ENCODE data around the gene PSG6.
"Not testable (repeated sequence)": the region's sequence is repeated elsewhere in the genome, so short reads cannot be mapped to it uniquely, and the experiment has no call there.

DNA sequence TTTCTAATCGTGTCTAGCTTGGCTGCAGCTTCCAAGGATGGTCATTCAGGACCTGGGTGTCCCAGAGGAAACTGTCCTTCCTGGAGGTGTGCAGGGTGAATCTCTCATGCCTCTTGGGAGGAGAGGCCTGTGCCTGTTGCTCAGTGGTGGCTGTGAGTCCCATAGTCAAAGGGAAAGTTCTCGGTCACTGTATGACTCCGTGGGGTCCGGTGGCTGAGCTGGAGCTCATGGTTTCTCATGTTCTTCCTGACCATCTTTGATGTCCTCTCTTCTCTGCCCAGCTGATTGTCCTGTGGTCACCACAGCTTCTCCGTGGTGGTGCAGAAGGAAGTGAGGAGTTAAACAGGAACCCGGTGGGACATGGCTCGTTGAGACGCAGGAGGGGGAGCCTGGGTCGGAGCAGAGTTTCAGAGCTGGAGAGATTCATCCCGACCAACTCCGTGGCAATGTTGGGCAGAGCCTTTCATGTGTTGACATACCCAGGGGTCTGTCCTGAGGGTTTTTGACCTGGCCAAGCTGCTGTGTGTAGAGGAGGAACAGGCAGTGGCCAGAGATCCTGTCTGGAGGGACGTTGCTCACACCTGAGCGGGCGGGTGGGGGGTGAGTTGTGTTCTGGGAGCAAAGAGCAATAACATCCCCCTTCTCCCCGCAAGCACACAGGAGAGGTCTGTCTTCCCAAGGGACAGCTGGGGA is 829 bp upstream of the PSG6 start:
- TF ChIP-seq, protein P1, sequence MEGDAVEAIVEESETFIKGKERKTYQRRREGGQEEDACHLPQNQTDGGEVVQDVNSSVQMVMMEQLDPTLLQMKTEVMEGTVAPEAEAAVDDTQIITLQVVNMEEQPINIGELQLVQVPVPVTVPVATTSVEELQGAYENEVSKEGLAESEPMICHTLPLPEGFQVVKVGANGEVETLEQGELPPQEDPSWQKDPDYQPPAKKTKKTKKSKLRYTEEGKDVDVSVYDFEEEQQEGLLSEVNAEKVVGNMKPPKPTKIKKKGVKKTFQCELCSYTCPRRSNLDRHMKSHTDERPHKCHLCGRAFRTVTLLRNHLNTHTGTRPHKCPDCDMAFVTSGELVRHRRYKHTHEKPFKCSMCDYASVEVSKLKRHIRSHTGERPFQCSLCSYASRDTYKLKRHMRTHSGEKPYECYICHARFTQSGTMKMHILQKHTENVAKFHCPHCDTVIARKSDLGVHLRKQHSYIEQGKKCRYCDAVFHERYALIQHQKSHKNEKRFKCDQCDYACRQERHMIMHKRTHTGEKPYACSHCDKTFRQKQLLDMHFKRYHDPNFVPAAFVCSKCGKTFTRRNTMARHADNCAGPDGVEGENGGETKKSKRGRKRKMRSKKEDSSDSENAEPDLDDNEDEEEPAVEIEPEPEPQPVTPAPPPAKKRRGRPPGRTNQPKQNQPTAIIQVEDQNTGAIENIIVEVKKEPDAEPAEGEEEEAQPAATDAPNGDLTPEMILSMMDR (conservative IDR thresholded peaks at IDR 0.05 in 1 of 2, IDR thresholded peaks at IDR 0.05 in 1 of 2; ENCODE audit: low read depth in 1 of 2, low read length in 2 of 2): not testable (repeated sequence)
- not testable (repeated sequence) for TF ChIP-seq EZH2 (IDR thresholded peaks at IDR 0.05; ENCODE audit: low read length, missing control alignments)
